AG09319 (cell line): ENCODE measurements around the gene ANK2.

ENCODE experiments used
- DNase-seq: peaks from one replicate; pipeline ENCODE4 v3.0.0-alpha.2; 2010; ENCODE audit warnings: low read depth; ENCODE audit errors: extremely low read depth
- TF ChIP-seq, protein P1 (sequence below): IDR thresholded peaks from 2 replicates; pipeline ENCODE4 v1.5.1; 2011; ENCODE audit warnings: low read depth, mild to moderate bottlenecking, inconsistent platforms, low read length, moderate library complexity

ANK2 gene

GRCh38 chr4:113049421-113050370, at the start of gene ANK2:
ANK2 (plus strand) TSS chr4:113049653; CDS start chr4:113049729, 76 bp downstream.
- TF ChIP-seq, protein P1, sequence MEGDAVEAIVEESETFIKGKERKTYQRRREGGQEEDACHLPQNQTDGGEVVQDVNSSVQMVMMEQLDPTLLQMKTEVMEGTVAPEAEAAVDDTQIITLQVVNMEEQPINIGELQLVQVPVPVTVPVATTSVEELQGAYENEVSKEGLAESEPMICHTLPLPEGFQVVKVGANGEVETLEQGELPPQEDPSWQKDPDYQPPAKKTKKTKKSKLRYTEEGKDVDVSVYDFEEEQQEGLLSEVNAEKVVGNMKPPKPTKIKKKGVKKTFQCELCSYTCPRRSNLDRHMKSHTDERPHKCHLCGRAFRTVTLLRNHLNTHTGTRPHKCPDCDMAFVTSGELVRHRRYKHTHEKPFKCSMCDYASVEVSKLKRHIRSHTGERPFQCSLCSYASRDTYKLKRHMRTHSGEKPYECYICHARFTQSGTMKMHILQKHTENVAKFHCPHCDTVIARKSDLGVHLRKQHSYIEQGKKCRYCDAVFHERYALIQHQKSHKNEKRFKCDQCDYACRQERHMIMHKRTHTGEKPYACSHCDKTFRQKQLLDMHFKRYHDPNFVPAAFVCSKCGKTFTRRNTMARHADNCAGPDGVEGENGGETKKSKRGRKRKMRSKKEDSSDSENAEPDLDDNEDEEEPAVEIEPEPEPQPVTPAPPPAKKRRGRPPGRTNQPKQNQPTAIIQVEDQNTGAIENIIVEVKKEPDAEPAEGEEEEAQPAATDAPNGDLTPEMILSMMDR: no peak
- DNase-seq: no peak

GRCh38 chr4:113003841-113004240, 45.6 kb upstream of the ANK2 start:
- TF ChIP-seq, protein P1: no peak
- no peak for DNase-seq

DNA sequence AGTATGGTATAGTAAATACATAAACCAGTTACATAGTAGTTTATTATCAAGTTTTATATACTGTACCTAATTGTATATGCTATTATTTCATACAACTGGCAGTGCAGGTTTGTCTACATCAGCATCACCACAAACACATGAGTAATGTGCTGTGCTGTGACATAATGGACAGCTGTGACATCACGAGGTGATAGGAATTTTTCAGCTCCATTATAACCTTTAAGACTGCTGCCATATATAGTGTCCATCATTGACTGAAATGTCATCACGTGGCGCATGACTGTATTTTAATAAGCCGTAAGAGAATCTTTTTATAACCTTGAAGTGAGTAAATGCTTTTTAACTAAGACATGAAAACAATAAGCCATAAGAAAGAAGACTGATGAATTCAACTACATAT, 44.8 kb upstream of the ANK2 start:
- no peak for DNase-seq
- TF ChIP-seq, protein P1: no peak

GRCh38 chr4:113006632-113007031, 42.8 kb upstream of the ANK2 start:
- TF ChIP-seq, protein P1: no peak

DNA sequence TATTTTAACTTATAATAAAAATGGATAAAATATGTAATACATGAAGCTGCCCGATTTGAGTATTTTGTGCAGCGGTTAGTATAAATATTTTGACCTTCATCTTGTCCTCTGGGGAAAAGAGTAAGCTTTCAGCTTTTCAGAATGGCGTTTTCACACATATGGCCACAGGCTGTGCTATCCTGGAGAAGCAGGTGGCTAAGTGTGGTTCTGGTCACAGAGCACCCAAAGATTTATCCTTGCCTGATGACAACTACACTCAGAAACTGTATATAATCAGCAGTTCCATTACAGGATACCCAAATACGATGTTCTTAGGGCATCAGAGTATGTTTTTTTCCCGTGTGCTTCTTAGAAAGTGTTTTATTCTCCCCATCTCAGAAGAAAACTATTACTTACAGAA, 42.3 kb upstream of the ANK2 start:
- no peak for DNase-seq
- TF ChIP-seq, protein P1: no peak

More at GRCh38 chr4:113006632-113007031, 42.8 kb upstream of the ANK2 start:
- no peak for DNase-seq

- TF ChIP-seq, protein P1: no peak
These were observed 41.3 kb upstream of the ANK2 start for GRCh38 chr4:113008135-113008534.

DNA sequence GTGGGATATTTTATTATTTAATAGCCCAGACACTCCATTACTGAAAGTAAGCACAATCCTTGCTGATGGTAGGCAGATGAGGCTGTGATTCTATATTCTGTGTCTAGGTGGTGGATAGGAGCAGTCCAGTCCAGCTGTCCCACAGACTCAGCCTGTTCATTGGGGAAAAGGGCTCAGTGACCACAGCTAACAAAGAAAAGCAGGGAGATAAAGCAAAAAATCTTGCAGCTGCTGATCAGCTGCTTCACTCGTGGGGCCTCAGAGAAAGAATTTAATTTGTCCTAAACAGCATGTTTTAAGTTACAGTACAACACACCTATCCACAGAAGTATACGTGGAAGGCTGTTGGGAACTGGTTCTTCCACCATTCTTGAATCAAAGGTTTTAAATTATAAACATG, 40.7 kb upstream of the ANK2 start:
- no peak for DNase-seq
- TF ChIP-seq, protein P1: no peak

More at GRCh38 chr4:113008135-113008534, 41.3 kb upstream of the ANK2 start:
- no peak for DNase-seq
